PC-9 (cell line): ENCODE data around the gene APC.

ENCODE experiments used
- CTCF ChIP-seq: fragments of 200-600 bp; sonication (generic); conservative IDR thresholded peaks from 2 replicates; pipeline ENCODE4 v1.6.1; 2017; ENCODE audit warnings: mixed run types, antibody characterized with exemption, mild to moderate bottlenecking, moderate library complexity
- EZH2 ChIP-seq: fragments of 200-600 bp; sonication (generic); IDR thresholded peaks from 2 replicates; pipeline ENCODE4 v1.8.0; 2017; ENCODE audit warnings: antibody characterized with exemption, low read depth

- TF ChIP-seq EZH2 (no peak), CTCF (no peak)
Measured at GRCh38 chr5:112724901-112725300, 12.8 kb upstream of the APC start.
